Measurements from ENCODE around the gene N4BP2.

Gene N4BP2

GRCh38 chr4:40192114-40193015, 135.7 kb downstream of the N4BP2 start:
- DNase-seq (ENCODE audit: low read depth), result no peak

- DNase-seq (ENCODE audit: low read depth), result no peak
These were observed 136.4 kb downstream of the N4BP2 start for GRCh38 chr4:40193016-40193571.

GRCh38 chr4:40193578-40193977, 136.9 kb downstream of the N4BP2 start:
- no peak for DNase-seq (ENCODE audit: low read depth)

- DNase-seq (ENCODE audit: low read depth), result peak; percentile 68
These were observed 138.0 kb downstream of the N4BP2 start for GRCh38 chr4:40194602-40195161.

- no peak for DNase-seq (ENCODE audit: low read depth)
These were observed 138.8 kb downstream of the N4BP2 start for GRCh38 chr4:40195182-40196177.

- DNase-seq (ENCODE audit: low read depth), result no peak
These were observed 139.6 kb downstream of the N4BP2 start for GRCh38 chr4:40196272-40196671.

GRCh38 chr4:40196724-40197281, 140.2 kb downstream of the N4BP2 start, which contains the start of gene RHOH:
RHOH (plus strand) TSS chr4:40197031; CDS start chr4:40243387, 46,356 bp downstream.
- DNase-seq (ENCODE audit: low read depth), result no peak

GRCh38 chr4:40197879-40198689, 141.4 kb downstream of the N4BP2 start:
- DNase-seq (ENCODE audit: low read depth), result no peak

GRCh38 chr4:40199179-40199670, 142.6 kb downstream of the N4BP2 start:
- DNase-seq (ENCODE audit: low read depth), result no peak

GRCh38 chr4:40199999-40200874, 143.6 kb downstream of the N4BP2 start:
- no peak for DNase-seq (ENCODE audit: low read depth)

- peak; percentile 62 for DNase-seq (ENCODE audit: low read depth)
These were observed 144.5 kb downstream of the N4BP2 start for GRCh38 chr4:40200875-40201801.

- DNase-seq (ENCODE audit: low read depth), result no peak
These were observed 145.2 kb downstream of the N4BP2 start for GRCh38 chr4:40201898-40202297.

- DNase-seq (ENCODE audit: low read depth), result no peak
These were observed 145.8 kb downstream of the N4BP2 start for GRCh38 chr4:40202474-40202873.

- DNase-seq (ENCODE audit: low read depth), result no peak
These were observed 148.0 kb downstream of the N4BP2 start for GRCh38 chr4:40204507-40205258.

- DNase-seq (ENCODE audit: low read depth), result no peak
These were observed 148.9 kb downstream of the N4BP2 start for GRCh38 chr4:40205259-40206198.

- no peak for DNase-seq (ENCODE audit: low read depth)
These were observed 149.8 kb downstream of the N4BP2 start for GRCh38 chr4:40206426-40206825.
